ENCODE results near the gene CCR5. TPM values are rescaled to one million over a fixed set of nuclear protein-coding genes. Genes with fewer than 3 reads are reported as not detected.

CCR5 gene
- total and polyA plus RNA-seq, 2 of the 8 experiments (the other 6 are each of a cell fraction or from before 2014, with no cell fraction given) = not detected

GRCh38 chr3:46386205-46386604 lies 15.5 kb downstream of the CCR5 start:
- H3K79me2 ChIP-seq (ENCODE audit: control insufficient read depth in 1 of 2, insufficient read depth in 2 of 2, low read length in 2 of 2) = no peaks in the 10 kb centered on the region
- DNase-seq (ENCODE audit: low read depth in 1 of 2, low spot score in 2 of 2) (no peak), FAIRE-seq (no peak)
- no peak overlapping the region for H3K27ac ChIP-seq (ENCODE audit: low read depth, low read length)
- H3K9ac ChIP-seq (replicated peaks in 1 of 4; ENCODE audit: extremely low read depth in 1 of 4, low read depth in 3 of 4, low read length in 3 of 4) = no peak overlapping the region
- no peak overlapping the region for H2BK120ac ChIP-seq (replicated peaks; ENCODE audit: low read depth, low read length)
- ChIA-PET CTCF (ENCODE audit: partially characterized antibody) (interaction anchor here (0.9 to 1.7 kb wide), 4 partner anchors 14 to 64 kb away, joined by 3 read pairs; no protein-coding TSS in a partner anchor), POLR2A (ENCODE audit: partially characterized antibody) (no interaction called here)
- H4K5ac ChIP-seq (ENCODE audit: insufficient read length, low read depth, low read length) = no peak overlapping the region
- H3K27me3 ChIP-seq (replicated peaks in 1 of 4; ENCODE audit: control insufficient read depth in 3 of 4, extremely low read depth in 1 of 4, insufficient read depth in 3 of 4, low read length in 3 of 4) = no peaks in the 10 kb centered on the region
- H3K9me3 ChIP-seq (ENCODE audit: insufficient read depth in 2 of 2, low read depth in 1 of 2, low read length in 1 of 2) = no peaks in the 10 kb centered on the region
- H4K8ac ChIP-seq (ENCODE audit: extremely low read depth, insufficient read depth, low read length) = no peak overlapping the region
- H3K23ac ChIP-seq (ENCODE audit: insufficient read length) = no peak overlapping the region
- H3K23me2 ChIP-seq (ENCODE audit: low read depth, low read length) = no peaks in the 10 kb centered on the region
- H3K4me1 ChIP-seq (replicated peaks in 1 of 4; ENCODE audit: control insufficient read depth in 3 of 4, insufficient read depth in 4 of 4, low read length in 3 of 4) = peaks cover 0 to 8% (median under 1%) of the 10 kb centered on the region in 4 experiments; a peak in 2 of 7 replicates
- H2AK5ac ChIP-seq (ENCODE audit: low read depth, low read length) = no peak overlapping the region
- no peak overlapping the region for H2AFZ ChIP-seq (ENCODE audit: low read length)
- no peak overlapping the region for H3K14ac ChIP-seq (ENCODE audit: insufficient read length)
- H3K56ac ChIP-seq (replicated peaks; ENCODE audit: insufficient read length, low read depth, low read length) = no peak overlapping the region
- WGBS, 2 experiments (ENCODE audit: extremely low coverage in 1 of 2, insufficient coverage in 1 of 2, insufficient read length in 1 of 2, insufficient replicate concordance in 2 of 2, low coverage in 1 of 2, low lambda C conversion rate in 2 of 2, missing lambda C conversion rate in 1 of 2) = 91% methylated on average over 4 of the region's 4 CpGs; no CpG with 5 or more reads in 1 of the 2 experiments
- H2BK12ac ChIP-seq (ENCODE audit: low read depth, low read length) = no peak overlapping the region
- H2BK5ac ChIP-seq (ENCODE audit: low read depth, low read length) = no peak overlapping the region
- no peak overlapping the region for H2BK20ac ChIP-seq (ENCODE audit: low read length)
- H3K4ac ChIP-seq (replicated peaks; ENCODE audit: insufficient read length, low read depth, low read length) = peak overlapping the region; percentile 98
- no peaks in the 10 kb centered on the region for H3K36me3 ChIP-seq (ENCODE audit: control insufficient read depth in 2 of 4, insufficient read depth in 4 of 4, low read length in 3 of 4)
- H4K20me1 ChIP-seq (replicated peaks in 1 of 2; ENCODE audit: control insufficient read depth in 1 of 2, insufficient read depth in 2 of 2, low read length in 2 of 2) = no peaks in the 10 kb centered on the region
- TF ChIP-seq SIRT6 (IDR thresholded peaks at IDR 0.05; ENCODE audit: low read length) (no peak), JUN (IDR thresholded peaks at IDR 0.05; ENCODE audit: low read depth, low read length) (no peak), CEBPB (IDR thresholded peaks at IDR 0.05; ENCODE audit: low read depth, low read length) (no peak), CHD2 (IDR thresholded peaks at IDR 0.05; ENCODE audit: low read length) (no peak), RAD21 (IDR thresholded peaks at IDR 0.05 in 1 of 2, conservative IDR thresholded peaks at IDR 0.05 in 1 of 2; ENCODE audit: low read depth in 2 of 2, low read length in 2 of 2) (no peak), GABPA (IDR thresholded peaks at IDR 0.05; ENCODE audit: borderline replicate concordance, insufficient read depth, low read length) (no peak)
- no peak overlapping the region for H3K4me3 ChIP-seq (ENCODE audit: extremely low read depth in 1 of 4, insufficient read depth in 2 of 4, low read depth in 3 of 4, low read length in 4 of 4)
- H4K91ac ChIP-seq (replicated peaks; ENCODE audit: insufficient read length, low read length) = no peak overlapping the region
- H3K79me1 ChIP-seq (ENCODE audit: low read depth, low read length) = no peaks in the 10 kb centered on the region
- no peak overlapping the region for H3K18ac ChIP-seq (ENCODE audit: extremely low read depth, low read length)
- H2BK15ac ChIP-seq (ENCODE audit: low read length) = no peak overlapping the region
- no peak overlapping the region for H3K4me2 ChIP-seq (ENCODE audit: insufficient read depth in 1 of 2, low read depth in 2 of 2, low read length in 2 of 2)
